ENCODE data around the gene DAB1. TPM values are rescaled to one million over a fixed set of nuclear protein-coding genes. Genes with fewer than 3 reads are reported as not detected.

DAB1 gene
- total RNA-seq, 1 experiment from 2014 or later = not detected

GRCh38 chr1:57327946-57328345, 95.9 kb downstream of the DAB1 start:
- Histone ChIP-seq H3K4me3 (replicated peaks in 1 of 2; ENCODE audit: low read depth in 1 of 2, low read length in 2 of 2) (no peak overlapping the region), H3K4me1 (ENCODE audit: control insufficient read depth in 1 of 2, insufficient read depth in 2 of 2, low read length in 2 of 2) (no peaks in the 10 kb centered on the region), H4K20me1 (ENCODE audit: insufficient read depth) (no peaks in the 10 kb centered on the region), H3K9me3 (ENCODE audit: control insufficient read depth in 1 of 2, insufficient read depth in 1 of 2, low read depth in 1 of 2, low read length in 2 of 2) (no peaks in the 10 kb centered on the region), H3K27me3 (ENCODE audit: insufficient read depth, low read length) (0 out of 2 replicates have a peak, but pooled peaks cover 8% of the 10 kb centered on the region), H3K27ac (ENCODE audit: low read depth, low read length) (no peak overlapping the region), H3K36me3 (ENCODE audit: control insufficient read depth in 1 of 2, insufficient read depth in 2 of 2, low read length in 2 of 2) (no peaks in the 10 kb centered on the region), H2AFZ (ENCODE audit: low read depth, low read length, poor library complexity, severe bottlenecking) (no peak overlapping the region), H3K9ac (ENCODE audit: low read length) (no peak overlapping the region), H3K9me2 (ENCODE audit: insufficient read depth) (no peaks in the 10 kb centered on the region), H3K4me2 (ENCODE audit: low read length) (no peak overlapping the region), H3K79me2 (ENCODE audit: insufficient read depth, low read length) (no peaks in the 10 kb centered on the region)
- no peak for TF ChIP-seq YY1 (IDR thresholded peaks at IDR 0.05; ENCODE audit: extremely low read depth, insufficient replicate concordance, low read depth, low read length)
- TF ChIP-seq SIN3A (IDR thresholded peaks at IDR 0.05; ENCODE audit: low read depth) = no peak
- TF ChIP-seq POLR2A (IDR thresholded peaks at IDR 0.05; ENCODE audit: borderline replicate concordance, extremely low read depth, insufficient read depth, insufficient read length) = no peak
- TF ChIP-seq CBX3 (IDR thresholded peaks at IDR 0.05; ENCODE audit: low read depth) = no peak
- no peak for TF ChIP-seq POLR2AphosphoS5 (IDR thresholded peaks at IDR 0.05; ENCODE audit: low read depth, low read length)
- TF ChIP-seq RAD21 (IDR thresholded peaks at IDR 0.05; ENCODE audit: low read depth) = no peak
- no peak for TF ChIP-seq ZFX (IDR thresholded peaks at IDR 0.05)
- TF ChIP-seq ZBTB33 (IDR thresholded peaks at IDR 0.05; ENCODE audit: extremely low read depth, insufficient replicate concordance, low read length) = no peak
- TF ChIP-seq ELF1 (IDR thresholded peaks at IDR 0.05; ENCODE audit: borderline replicate concordance, low read depth) = no peak
- TF ChIP-seq REST (IDR thresholded peaks at IDR 0.05; ENCODE audit: low read depth) = no peak
- TF ChIP-seq FOSL1 (IDR thresholded peaks at IDR 0.05; ENCODE audit: low read depth) = no peak
- TF ChIP-seq SP1 (IDR thresholded peaks at IDR 0.05; ENCODE audit: low read depth) = no peak
- no peak for TF ChIP-seq TCF7L2 (IDR thresholded peaks at IDR 0.05; ENCODE audit: borderline replicate concordance, extremely low read depth, insufficient read depth, insufficient read length)
- no peak for TF ChIP-seq ZNF274 (IDR thresholded peaks at IDR 0.05; ENCODE audit: low read depth, low read length)
- TF ChIP-seq SRF (IDR thresholded peaks at IDR 0.05; ENCODE audit: low read depth) = no peak
- no peak for TF ChIP-seq EZH2 (IDR thresholded peaks at IDR 0.05)
- TF ChIP-seq CTCF (IDR thresholded peaks at IDR 0.05 in 2 of 3, conservative IDR thresholded peaks at IDR 0.05 in 1 of 3; ENCODE audit: borderline replicate concordance in 1 of 3, insufficient read depth in 1 of 3, low read depth in 2 of 3, low read length in 2 of 3) = no peak
- no peak for ATAC-seq
- no TSS peak for BruUV-seq (replicated peaks)
- DNase-seq (ENCODE audit: low read depth, low spot score) = no peak
- RAD21 ChIA-PET (ENCODE audit: low non-redundant PET in 1 of 2, low total read pairs in 2 of 2, uncharacterized antibody in 2 of 2, unreplicated experiment in 2 of 2) = no interaction called here
- intact Hi-C loops (cut with micrococcal nuclease) = no loop called here
- POLR2A ChIA-PET = no interaction called here
- CTCF ChIA-PET = no interaction called here

Measured in HCT116 (cell line).